Memory B cell (primary cell): ENCODE data around the gene HIP1.
"Not testable (repeated sequence)": the region's sequence is repeated elsewhere in the genome, so short reads cannot be mapped to it uniquely, and the experiment has no call there.

Experiments used
- ATAC-seq: fragments of 150-1000 bp; cut with Tn5 transposase; 2 replicates; pipeline ENCODE4 v1.10.0; 2021; ENCODE audit warnings: low read depth, mild to moderate bottlenecking, moderate library complexity
- DNase-seq, 2 donors: peaks; one replicate each; pipeline ENCODE4 v3.0.0; 2022; ENCODE audit warnings: low spot score in 2 of 2
- H3K27ac Mint-ChIP-seq: one replicate; pipeline ENCODE4 v1.8.0; 2022; ENCODE audit warnings: mild to moderate bottlenecking, moderate library complexity, mixed read lengths
- H3K27me3 Mint-ChIP-seq: one replicate; pipeline ENCODE4 v1.8.0; 2022; ENCODE audit warnings: mixed read lengths
- H3K36me3 Mint-ChIP-seq: one replicate; pipeline ENCODE4 v1.8.0; 2022; ENCODE audit warnings: mild to moderate bottlenecking, mixed read lengths
- H3K4me1 Mint-ChIP-seq: one replicate; pipeline ENCODE4 v1.8.0; 2022; ENCODE audit warnings: mixed read lengths
- H3K4me3 Mint-ChIP-seq: one replicate; pipeline ENCODE4 v1.8.0; 2022; ENCODE audit warnings: mild to moderate bottlenecking, moderate library complexity, mixed read lengths
- H3K9me3 Mint-ChIP-seq: one replicate; pipeline ENCODE4 v1.8.0; 2022; ENCODE audit warnings: mixed read lengths

The HIP1 gene

DNA sequence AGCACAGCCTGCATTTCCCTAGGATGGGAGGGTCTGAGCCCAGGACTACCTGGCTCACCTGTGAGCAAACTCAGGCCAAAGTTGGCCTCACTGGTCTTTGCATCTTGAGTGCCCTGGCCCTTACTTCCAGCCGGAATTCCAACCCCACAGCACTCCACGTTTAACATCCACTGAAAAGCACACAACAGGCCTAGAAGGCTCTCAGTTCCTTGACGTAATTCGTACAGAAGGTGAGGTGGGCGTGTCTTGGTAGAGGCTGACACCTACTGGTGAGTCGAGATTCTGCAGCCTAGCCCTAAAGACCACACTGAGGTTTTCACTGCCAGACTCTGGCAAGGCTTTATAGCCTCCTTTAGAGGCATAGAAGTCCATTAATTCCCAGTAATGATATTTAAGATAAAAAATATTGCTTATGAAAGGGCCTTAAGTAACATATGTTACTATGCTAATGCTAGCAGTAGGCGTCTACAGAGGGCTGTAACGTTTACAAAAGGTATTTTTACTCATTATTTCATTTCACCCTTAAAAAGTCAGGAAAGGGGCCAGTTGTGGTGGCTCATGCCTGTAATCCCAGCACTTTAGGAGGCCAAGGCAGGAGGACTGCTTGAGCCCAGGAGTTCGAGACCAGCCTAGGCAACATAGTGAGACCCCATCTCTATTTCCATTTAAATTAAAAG lies 95.8 kb downstream of the HIP1 start:
- DNase-seq = peak; percentile 63 to 74
- Mint-ChIP-seq H3K4me3 (no peak overlapping the region), H3K9me3 (no peaks in the 10 kb centered on the region), H3K27ac (no peak overlapping the region), H3K36me3 (no peaks in the 10 kb centered on the region), H3K4me1 (peaks cover 5% of the 10 kb centered on the region), H3K27me3 (peaks cover 8% of the 10 kb centered on the region)
- peak; percentile 89 for ATAC-seq

DNA sequence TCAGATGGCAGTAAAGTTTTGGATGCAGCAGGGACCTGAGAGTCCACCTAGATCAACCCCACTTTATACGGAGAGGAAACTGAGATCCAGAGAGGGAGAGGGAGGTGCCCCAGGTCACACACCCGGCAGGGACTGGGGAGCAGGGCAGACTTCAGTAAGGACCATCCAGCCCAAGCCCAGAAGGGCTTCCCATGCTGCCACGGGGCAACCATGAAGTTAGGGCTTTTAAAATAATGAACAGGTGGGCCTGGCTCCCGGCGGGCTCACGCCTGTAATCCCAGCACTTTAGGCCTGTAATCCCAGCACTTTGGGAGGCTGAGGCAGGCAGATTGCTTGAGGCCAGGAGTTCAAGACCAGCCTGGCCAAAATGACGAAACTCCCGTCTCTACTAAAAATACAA lies 98.5 kb downstream of the HIP1 start:
- Mint-ChIP-seq H3K4me1 (peaks cover 5% of the 10 kb centered on the region), H3K27ac (no peak overlapping the region), H3K9me3 (no peaks in the 10 kb centered on the region), H3K4me3 (no peak overlapping the region), H3K36me3 (no peaks in the 10 kb centered on the region), H3K27me3 (peaks cover 7% of the 10 kb centered on the region)
- ATAC-seq (no peak), DNase-seq (no peak)

DNA sequence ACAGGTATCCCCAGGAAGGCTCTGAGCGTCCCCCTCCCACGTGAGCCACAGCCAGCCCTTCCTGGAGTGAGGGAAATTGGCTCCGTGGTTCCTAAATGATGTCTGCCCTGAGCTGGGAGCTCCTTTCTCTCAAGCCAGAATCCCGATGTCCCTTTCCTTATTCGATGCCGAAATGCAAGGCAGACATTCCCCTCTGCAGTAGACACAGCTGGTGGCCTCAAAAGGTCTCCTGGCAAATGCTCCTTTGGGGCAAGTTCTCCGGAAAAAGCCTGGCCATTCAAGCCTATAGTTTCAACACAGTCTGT lies 98.9 kb downstream of the HIP1 start:
- no peak for DNase-seq
- H3K9me3 Mint-ChIP-seq = no peaks in the 10 kb centered on the region
- ATAC-seq = no peak
- H3K4me3 Mint-ChIP-seq = peak overlapping the region; percentile 84
- H3K4me1 Mint-ChIP-seq = peaks cover 5% of the 10 kb centered on the region
- H3K27ac Mint-ChIP-seq = no peak overlapping the region
- no peaks in the 10 kb centered on the region for H3K36me3 Mint-ChIP-seq
- H3K27me3 Mint-ChIP-seq = peaks cover 7% of the 10 kb centered on the region

- H3K4me1 Mint-ChIP-seq = peaks cover 5% of the 10 kb centered on the region
- H3K27ac Mint-ChIP-seq = peak overlapping the region; percentile 58
- peak overlapping the region; percentile 84 for H3K4me3 Mint-ChIP-seq
- peak; percentile 55 for ATAC-seq
- peak; percentile 22 to 41 for DNase-seq
- H3K9me3 Mint-ChIP-seq = no peaks in the 10 kb centered on the region
- no peaks in the 10 kb centered on the region for H3K36me3 Mint-ChIP-seq
- H3K27me3 Mint-ChIP-seq = peaks cover 7% of the 10 kb centered on the region
These were observed 99.5 kb downstream of the HIP1 start for GRCh38 chr7:75639071-75639885.

- Mint-ChIP-seq H3K9me3 (no peaks in the 10 kb centered on the region), H3K4me1 (peaks cover 5% of the 10 kb centered on the region), H3K27me3 (peaks cover 7% of the 10 kb centered on the region), H3K36me3 (no peaks in the 10 kb centered on the region), H3K27ac (no peak overlapping the region), H3K4me3 (peak overlapping the region; percentile 39)
- DNase-seq (no peak), ATAC-seq (no peak)
These were observed 100.1 kb downstream of the HIP1 start for GRCh38 chr7:75638594-75639070.

- Mint-ChIP-seq H3K27ac (no peak overlapping the region), H3K36me3 (no peaks in the 10 kb centered on the region), H3K9me3 (no peaks in the 10 kb centered on the region), H3K4me3 (peak overlapping the region; percentile 46), H3K4me1 (peaks cover 5% of the 10 kb centered on the region), H3K27me3 (peaks cover 9% of the 10 kb centered on the region)
- ATAC-seq (no peak), DNase-seq (no peak)
These were observed 100.7 kb downstream of the HIP1 start for GRCh38 chr7:75637854-75638593.

DNA sequence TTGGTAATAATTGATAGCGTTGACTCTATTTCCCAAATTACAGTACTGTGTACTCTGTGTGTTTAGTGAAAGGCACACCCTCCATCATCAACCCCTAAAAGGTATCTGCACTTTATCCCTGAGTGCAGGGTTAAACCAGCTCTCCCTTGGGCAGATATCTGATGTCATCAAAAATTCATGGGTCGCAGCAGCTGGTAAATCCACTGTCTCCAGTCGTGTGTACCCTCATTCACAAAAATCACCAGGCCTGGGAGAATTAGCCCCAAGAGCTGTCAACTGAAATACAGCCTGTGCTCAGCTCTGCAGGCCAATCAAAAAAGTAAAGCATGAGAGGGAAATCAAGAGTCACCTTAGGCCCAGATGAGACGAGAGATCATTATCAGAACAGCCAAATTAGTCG lies 103.7 kb downstream of the HIP1 start:
- Mint-ChIP-seq H3K27ac (no peak overlapping the region), H3K4me1 (peaks cover 5% of the 10 kb centered on the region), H3K27me3 (peaks cover 9% of the 10 kb centered on the region), H3K4me3 (no peak overlapping the region), H3K36me3 (no peaks in the 10 kb centered on the region), H3K9me3 (no peaks in the 10 kb centered on the region)
- ATAC-seq (no peak), DNase-seq (no peak)

GRCh38 chr7:75632587-75632986 lies 106.2 kb downstream of the HIP1 start:
- DNase-seq, H3K4me1 Mint-ChIP-seq, H3K4me3 Mint-ChIP-seq, H3K27ac Mint-ChIP-seq, ATAC-seq, H3K36me3 Mint-ChIP-seq, H3K27me3 Mint-ChIP-seq, H3K9me3 Mint-ChIP-seq: not testable (repeated sequence)

GRCh38 chr7:75631711-75632110 lies 107.0 kb downstream of the HIP1 start:
- no peak overlapping the region for H3K4me3 Mint-ChIP-seq
- no peaks in the 10 kb centered on the region for H3K4me1 Mint-ChIP-seq
- H3K9me3 Mint-ChIP-seq = peaks cover 5% of the 10 kb centered on the region
- peaks cover 5% of the 10 kb centered on the region for H3K27me3 Mint-ChIP-seq
- ATAC-seq (no peak), DNase-seq (no peak)
- no peak overlapping the region for H3K27ac Mint-ChIP-seq
- peaks cover 5% of the 10 kb centered on the region for H3K36me3 Mint-ChIP-seq

GRCh38 chr7:75630549-75630948 lies 108.2 kb downstream of the HIP1 start:
- Mint-ChIP-seq H3K4me3 (no peak overlapping the region), H3K27ac (no peak overlapping the region), H3K36me3 (peaks cover 5% of the 10 kb centered on the region), H3K9me3 (peaks cover 5% of the 10 kb centered on the region), H3K27me3 (peaks cover 5% of the 10 kb centered on the region), H3K4me1 (no peaks in the 10 kb centered on the region)
- DNase-seq (no peak), ATAC-seq (no peak)

GRCh38 chr7:75629044-75629443 lies 109.7 kb downstream of the HIP1 start:
- Mint-ChIP-seq H3K4me1 (no peaks in the 10 kb centered on the region), H3K36me3 (peaks cover 5% of the 10 kb centered on the region), H3K27ac (no peak overlapping the region), H3K27me3 (peaks cover 5% of the 10 kb centered on the region), H3K9me3 (peaks cover 5% of the 10 kb centered on the region), H3K4me3 (no peak overlapping the region)
- no peak for ATAC-seq
- DNase-seq = no peak

- ATAC-seq (no peak), DNase-seq (no peak)
- Mint-ChIP-seq H3K4me1 (no peaks in the 10 kb centered on the region), H3K4me3 (no peak overlapping the region), H3K9me3 (peaks cover 5% of the 10 kb centered on the region), H3K27me3 (peaks cover 3% of the 10 kb centered on the region), H3K36me3 (peaks cover 5% of the 10 kb centered on the region), H3K27ac (no peak overlapping the region)
These were observed 110.7 kb downstream of the HIP1 start for GRCh38 chr7:75628055-75628454.

DNA sequence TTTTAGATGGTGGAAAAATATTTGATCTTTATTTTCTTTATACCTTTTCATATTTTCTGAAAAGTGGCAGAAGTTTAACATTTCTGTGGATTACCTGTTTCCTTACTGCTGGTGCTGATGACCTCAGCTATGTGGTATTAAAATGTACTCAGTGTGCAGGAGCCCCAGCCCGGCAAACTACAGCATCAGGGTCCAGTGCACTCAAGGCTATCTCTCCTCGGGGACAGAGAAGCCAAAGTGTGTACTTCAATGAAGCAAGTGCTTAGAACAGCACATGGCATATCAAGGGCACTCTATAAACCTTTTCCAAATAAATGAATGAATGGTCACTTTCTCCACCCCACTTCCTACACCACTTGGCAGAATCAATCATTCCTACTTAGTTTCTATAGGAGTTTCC lies 111.8 kb downstream of the HIP1 start:
- Mint-ChIP-seq H3K27ac (no peak overlapping the region), H3K4me1 (no peaks in the 10 kb centered on the region), H3K27me3 (no peaks in the 10 kb centered on the region), H3K4me3 (no peak overlapping the region), H3K36me3 (peaks cover 5% of the 10 kb centered on the region), H3K9me3 (peaks cover 5% of the 10 kb centered on the region)
- ATAC-seq = no peak
- DNase-seq = no peak

DNA sequence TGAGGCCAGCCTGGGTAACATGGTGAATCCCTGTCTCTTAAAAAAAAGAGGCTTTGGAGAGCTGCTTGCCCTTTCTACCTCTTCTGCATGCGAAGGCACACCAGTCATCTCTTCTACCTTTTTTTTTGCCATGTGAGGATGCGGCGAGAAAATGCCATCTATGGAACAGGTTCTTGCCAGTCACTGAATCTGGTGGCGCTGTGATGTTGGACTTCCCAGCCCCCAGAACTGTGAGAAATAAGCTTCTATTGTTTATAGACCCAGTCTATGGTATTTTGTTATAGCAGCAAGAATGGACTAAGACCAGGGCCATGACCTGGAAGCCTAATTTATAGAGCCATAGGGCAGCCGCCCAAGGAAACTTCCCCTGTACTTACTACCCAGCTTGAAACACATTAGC lies 112.9 kb downstream of the HIP1 start:
- no peak overlapping the region for H3K4me3 Mint-ChIP-seq
- H3K27ac Mint-ChIP-seq = no peak overlapping the region
- ATAC-seq = no peak
- H3K4me1 Mint-ChIP-seq = peaks cover 6% of the 10 kb centered on the region
- H3K27me3 Mint-ChIP-seq = no peaks in the 10 kb centered on the region
- H3K36me3 Mint-ChIP-seq = peaks cover 5% of the 10 kb centered on the region
- DNase-seq = no peak
- peaks cover 7% of the 10 kb centered on the region for H3K9me3 Mint-ChIP-seq
